Right renal pelvis (tissue), 4 donors: Measurements from ENCODE around the gene EPB41L2. TPM values are rescaled to one million over a fixed set of nuclear protein-coding genes. Genes with fewer than 3 reads are reported as not detected.

ENCODE experiments used
- DNase-seq, 4 donors: peaks; one replicate each; pipeline ENCODE4 v3.0.0-alpha.2; 2013; ENCODE audit warnings: low read depth in 4 of 4, low spot score in 3 of 4, missing footprints in 1 of 4
- polyA plus RNA-seq, 4 donors: library from polyadenylated mRNA; unstranded; fragments of 120-200 nt; gene quantifications; one replicate each; pipeline ENCODE4 v1.2.1, GENCODE V29; 2013; ENCODE audit not compliant: insufficient read length in 4 of 4

Gene EPB41L2
- polyA plus RNA-seq, 4 donors, result 123 to 172 (median 168) TPM

- DNase-seq, result peak; percentile 74 to 78 (median 76)
Observed at GRCh38 chr6:130885392-130886192, 177.5 kb downstream of the EPB41L2 start.

- DNase-seq, result no peak
Observed at GRCh38 chr6:130882370-130882769, 180.7 kb downstream of the EPB41L2 start.

DNA sequence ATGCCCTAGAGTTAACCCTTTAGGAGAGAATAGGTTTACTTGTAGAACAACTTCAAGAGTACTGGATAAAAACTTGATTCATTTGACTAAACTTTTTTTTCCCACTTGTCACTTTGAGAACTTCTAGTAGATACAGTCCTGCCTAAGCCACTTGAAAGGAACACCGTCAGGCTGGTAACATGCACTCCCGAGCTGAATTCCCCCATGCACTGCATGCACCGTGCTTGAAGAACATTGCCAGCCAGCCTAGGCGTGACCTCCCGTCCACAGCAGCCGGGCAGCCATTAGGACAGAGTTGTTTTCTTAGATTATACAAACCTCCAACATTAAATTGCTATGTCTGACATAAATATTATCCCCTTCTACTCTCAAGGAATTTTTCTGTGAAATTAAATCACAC lies 183.2 kb downstream of the EPB41L2 start:
- DNase-seq, result no peak

DNA sequence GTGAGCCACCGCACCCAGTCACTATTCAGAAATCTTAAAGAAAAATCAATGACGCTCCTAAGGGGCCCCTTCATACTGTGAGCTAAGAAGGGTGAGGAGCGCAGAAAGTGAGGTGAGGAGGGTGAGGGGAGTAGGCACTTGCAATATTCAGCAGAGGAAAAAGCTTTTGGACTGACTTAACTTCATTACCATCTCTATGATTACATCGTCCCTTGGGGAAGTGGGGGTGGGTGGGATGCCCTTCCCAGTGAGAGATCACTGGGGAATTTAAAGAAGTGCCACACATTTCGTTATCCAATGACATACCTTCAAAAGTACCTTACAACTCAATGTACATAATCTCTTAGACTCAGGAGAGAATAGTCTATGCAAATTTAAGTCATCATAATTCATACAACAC lies 189.3 kb downstream of the EPB41L2 start:
- DNase-seq, result no peak

GRCh38 chr6:130872250-130873095 lies 190.6 kb downstream of the EPB41L2 start:
- DNase-seq, result peak in 3 of 4 donors; percentile 31 to 54 (median 43)

- DNase-seq, result no peak
Observed at GRCh38 chr6:130870179-130870880, 192.7 kb downstream of the EPB41L2 start.

DNA sequence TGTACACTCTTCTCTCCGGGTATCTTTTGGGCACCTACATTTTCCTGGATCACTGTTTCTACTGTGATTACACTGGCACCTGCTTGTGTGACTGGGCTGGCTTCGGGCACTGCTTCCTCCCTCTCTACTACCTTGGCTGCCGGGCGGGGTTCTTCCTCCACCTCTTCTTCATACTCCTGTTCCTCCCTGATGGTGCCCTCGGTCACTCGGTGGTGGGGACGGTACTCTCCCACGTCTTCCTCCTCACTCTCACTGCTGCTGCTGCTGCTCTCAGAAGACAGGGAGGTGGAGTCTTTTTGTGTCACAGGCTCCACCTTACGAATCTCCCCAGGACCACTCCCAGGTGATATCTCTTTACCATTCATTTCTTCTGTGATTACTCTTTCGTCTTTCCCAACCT lies 193.4 kb downstream of the EPB41L2 start:
- no peak for DNase-seq

- no peak for DNase-seq
Observed at GRCh38 chr6:130865793-130866192, 197.3 kb downstream of the EPB41L2 start.

GRCh38 chr6:130864344-130864743 lies 198.7 kb downstream of the EPB41L2 start:
- no peak for DNase-seq

- no peak for DNase-seq
Observed at GRCh38 chr6:130863415-130864230, 199.4 kb downstream of the EPB41L2 start.

DNA sequence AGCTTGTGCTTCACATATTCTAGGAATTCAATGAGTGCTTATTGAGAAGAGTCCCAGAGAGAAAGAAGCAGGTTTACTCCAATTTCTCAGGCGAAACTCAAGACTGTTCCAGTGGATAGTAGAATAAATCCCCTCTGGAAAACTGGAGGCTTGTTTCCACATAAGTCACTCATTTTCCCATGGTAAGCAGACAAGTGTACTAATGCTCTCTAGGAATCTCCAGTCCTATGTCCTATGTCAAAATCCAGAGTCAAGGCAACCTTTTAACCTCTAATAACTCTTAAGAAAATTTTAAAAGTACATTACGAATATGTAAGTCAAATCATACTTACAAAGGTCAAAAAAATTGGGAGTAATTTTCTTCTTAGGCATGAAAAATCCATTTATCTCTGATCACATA lies 200.7 kb downstream of the EPB41L2 start:
- DNase-seq, result no peak

DNA sequence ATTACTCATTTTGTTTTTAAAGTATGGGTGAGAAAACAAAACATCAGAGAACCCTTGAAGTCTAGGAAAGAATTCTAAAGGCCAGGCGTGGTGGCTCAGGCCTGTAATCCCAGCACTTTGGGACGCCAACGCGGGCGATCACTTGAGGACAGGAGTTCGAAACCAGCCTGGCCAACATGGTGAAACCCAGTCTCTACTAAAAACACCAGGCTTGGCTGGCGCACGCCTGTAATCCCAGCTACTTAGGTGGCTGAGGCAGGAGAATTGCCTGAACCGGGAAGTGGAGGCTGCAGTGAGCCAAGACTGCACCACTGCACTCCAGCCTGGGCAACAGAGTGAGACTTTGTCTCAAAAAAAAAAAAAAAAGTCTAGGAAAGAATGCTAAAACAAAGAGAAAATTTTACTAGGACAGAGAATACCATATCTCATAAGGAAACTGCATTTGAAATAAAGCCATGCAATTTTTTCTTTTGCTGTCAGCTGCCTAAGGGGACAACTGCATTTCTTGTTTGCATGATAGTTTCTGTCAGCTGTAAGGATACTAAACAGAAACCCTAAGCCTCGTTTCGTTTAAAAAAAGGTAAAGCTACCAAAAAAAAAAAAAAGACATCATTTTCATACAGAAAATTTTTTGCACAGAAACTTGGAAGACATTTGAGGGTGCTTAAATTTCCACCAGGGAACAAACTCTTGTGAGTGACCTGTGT lies 203.7 kb downstream of the EPB41L2 start:
- no peak for DNase-seq

DNA sequence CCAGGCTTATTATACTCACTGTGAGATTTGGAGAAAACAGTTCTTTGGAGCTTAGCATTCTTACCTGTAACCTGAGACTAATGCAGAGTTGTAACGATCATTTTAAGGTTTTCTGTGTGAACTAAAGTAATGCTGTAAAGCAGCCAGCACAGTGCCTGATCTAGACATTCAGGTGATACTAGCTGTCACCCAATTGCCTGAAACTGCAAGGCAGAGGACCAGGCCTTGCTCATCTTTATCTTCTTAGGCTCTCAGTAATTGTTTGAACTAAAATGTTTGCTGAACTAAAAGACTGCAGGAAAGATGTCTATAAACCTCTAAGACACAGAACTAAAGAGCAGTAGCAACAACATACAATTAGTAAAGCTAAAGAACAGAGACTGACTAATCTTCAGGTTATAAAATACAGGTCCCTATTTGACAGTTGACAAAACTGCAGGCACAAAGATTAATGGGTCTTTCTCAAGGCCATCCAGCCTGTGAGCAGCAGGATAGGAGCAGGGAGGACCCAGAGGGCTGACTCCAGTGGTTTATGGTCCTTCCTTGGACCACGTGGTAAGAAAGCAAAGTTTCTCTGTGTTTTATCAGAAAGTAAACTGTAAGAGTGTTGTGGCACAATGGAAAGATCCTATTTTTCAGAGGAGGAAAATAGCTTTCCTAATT lies 204.4 kb downstream of the EPB41L2 start:
- DNase-seq, result no peak

DNA sequence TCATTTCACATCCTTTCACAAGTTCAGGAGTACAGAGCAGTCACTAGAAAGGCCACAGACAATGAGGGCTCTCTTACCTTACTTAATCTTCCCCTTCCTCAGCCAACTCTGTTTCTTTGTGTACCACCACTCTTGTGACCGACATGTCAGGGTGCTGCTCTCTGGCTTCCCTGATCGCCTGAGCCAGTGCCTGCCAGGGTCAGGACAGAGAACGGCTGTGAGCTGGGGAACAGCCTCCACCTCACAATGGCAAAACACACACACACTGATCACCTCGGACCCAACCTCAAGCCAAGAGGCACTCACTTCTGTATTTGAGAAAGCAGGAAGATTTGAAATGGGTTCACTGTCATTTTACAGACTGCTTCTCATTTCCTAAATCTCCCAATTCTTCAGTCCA lies 205.0 kb downstream of the EPB41L2 start:
- no peak for DNase-seq

DNA sequence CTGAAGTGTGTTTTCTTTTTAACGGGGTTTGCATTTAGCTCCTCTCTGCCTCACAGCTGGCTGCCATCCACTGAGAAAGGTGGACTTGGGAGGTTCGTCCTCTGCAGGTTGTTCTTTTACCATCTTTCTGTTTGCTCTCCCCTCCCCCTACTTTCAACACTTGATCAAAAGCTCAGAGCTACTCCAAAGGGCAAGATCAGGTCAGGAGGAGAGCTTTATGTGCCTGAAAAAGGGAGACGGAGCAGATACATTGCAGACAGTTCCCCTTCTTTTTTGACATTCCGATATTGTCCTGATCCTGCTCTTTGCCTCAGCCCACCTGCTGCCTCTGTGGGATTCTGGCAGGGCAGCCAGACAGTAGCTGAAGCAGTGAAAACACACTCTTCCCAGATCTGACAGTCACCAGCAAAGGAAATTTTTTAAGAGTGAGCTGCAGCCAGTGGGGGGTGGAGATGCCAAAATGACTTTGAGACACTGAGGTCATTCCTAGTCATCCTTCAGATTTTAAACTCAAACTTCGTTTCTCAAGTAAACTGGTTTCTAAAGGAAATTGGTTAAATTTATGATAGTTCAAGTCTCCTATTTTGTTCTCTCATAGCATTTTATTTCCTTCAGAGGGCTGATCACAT lies 209.4 kb downstream of the EPB41L2 start:
- no peak for DNase-seq

DNA sequence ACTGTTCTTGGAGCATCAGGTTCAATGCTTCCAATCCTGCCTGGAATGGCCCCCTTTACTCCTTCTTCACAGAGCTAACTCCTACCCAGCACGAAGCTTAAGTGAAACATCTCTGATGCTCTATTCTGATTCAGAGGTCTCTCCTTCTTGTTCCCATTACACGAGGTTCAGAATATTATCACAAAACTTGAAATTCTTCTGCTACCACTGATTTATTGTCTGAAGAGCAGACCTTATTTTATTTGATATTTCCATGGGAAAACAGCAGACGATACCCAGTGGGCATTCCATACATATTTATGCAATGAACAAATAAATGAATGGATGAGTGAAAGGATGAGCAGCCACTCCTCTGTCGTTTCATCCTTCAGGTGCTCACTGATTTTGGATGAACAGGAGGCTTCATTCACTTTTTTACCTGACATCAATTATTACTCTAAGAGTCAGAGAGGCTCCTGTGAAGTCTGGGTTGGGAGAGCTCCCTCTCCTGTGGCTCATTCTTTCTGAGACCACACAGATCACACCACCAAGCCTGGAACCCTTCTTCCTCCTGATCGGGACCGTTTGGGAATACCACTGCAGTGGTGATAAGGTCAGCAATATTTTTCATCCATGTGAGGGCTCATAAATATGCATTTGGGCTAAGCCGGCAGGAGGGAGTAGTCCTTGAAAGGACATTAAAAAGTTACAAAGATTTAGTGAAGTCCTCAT lies 210.0 kb downstream of the EPB41L2 start:
- DNase-seq, result no peak

GRCh38 chr6:130851026-130851425 lies 212.0 kb downstream of the EPB41L2 start:
- no peak for DNase-seq

DNA sequence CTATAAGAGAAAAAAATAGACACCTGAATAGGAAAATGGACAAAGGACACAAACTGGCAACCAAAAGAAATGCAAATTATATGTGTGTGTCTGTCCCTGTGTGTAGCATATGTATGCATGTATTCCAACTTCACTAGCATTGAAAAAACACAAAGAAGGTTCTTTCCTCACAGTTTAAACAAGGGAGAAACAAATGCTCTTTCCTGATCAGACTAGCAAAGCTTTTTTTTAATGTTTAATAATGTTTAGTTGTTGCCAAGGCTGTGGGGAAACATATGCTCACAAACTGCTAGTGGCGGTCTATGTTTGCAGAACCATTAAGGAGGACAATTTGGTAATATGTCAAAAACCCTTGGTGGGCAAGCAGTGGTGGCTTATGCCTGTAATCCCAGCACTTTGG lies 213.5 kb downstream of the EPB41L2 start:
- DNase-seq, result no peak
